ENCODE measurements around the gene INSYN1.

DNA sequence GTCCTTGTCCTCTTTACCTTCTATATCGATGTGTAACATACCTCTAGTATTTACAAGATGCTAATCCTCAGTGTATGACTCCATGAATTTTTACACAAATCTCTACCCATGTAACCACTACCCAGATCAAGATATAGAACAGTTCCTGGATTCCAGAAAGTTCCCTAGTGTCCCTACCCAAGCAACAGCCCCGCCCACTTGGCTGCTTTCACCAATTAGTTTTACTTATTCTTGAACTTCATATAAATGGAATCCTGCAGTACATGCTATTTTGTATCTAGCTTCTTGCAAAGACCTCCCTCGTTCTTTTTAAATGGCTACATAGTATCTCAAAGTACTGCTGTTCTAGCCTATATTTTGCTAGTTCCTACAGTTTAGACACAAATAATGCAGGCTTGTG is 35.9 kb downstream of the INSYN1 start:
- TF ChIP-seq, protein P1, sequence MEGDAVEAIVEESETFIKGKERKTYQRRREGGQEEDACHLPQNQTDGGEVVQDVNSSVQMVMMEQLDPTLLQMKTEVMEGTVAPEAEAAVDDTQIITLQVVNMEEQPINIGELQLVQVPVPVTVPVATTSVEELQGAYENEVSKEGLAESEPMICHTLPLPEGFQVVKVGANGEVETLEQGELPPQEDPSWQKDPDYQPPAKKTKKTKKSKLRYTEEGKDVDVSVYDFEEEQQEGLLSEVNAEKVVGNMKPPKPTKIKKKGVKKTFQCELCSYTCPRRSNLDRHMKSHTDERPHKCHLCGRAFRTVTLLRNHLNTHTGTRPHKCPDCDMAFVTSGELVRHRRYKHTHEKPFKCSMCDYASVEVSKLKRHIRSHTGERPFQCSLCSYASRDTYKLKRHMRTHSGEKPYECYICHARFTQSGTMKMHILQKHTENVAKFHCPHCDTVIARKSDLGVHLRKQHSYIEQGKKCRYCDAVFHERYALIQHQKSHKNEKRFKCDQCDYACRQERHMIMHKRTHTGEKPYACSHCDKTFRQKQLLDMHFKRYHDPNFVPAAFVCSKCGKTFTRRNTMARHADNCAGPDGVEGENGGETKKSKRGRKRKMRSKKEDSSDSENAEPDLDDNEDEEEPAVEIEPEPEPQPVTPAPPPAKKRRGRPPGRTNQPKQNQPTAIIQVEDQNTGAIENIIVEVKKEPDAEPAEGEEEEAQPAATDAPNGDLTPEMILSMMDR (IDR thresholded peaks at IDR 0.05; ENCODE audit: poor library complexity, severe bottlenecking), result no peak
- TF ChIP-seq MXI1 (conservative IDR thresholded peaks at IDR 0.05; ENCODE audit: poor library complexity, severe bottlenecking) (no peak), POLR2AphosphoS5 (IDR thresholded peaks at IDR 0.05) (no peak)

Measured in neural cell (in vitro differentiated cells).